Glomerular endothelial cell (primary cell): ENCODE measurements around the gene S100A8. TPM values are rescaled to one million over a fixed set of nuclear protein-coding genes. Genes with fewer than 3 reads are reported as not detected.
"Not testable (repeated sequence)": the region's sequence is repeated elsewhere in the genome, so short reads cannot be mapped to it uniquely, and the experiment has no call there.

Experiments used
- DNase-seq: peaks from one replicate; pipeline ENCODE4 v3.0.0-alpha.2; 2011; ENCODE audit warnings: low read depth, low spot score; ENCODE audit errors: extremely low read depth
- total RNA-seq: library from RNA; depleted of rRNA; stranded (reverse); fragments of >200 nt; gene quantifications from 2 replicates; pipeline ENCODE4 v1.2.3, GENCODE V29; 2015

S100A8 gene
- not detected in 2 replicates for total RNA-seq

GRCh38 chr1:153390938-153391710 lies at the start of gene S100A8:
Gene S100A8, minus strand, starts transcription at chr1:153391073. Its CDS starts 538 bp downstream, at chr1:153390535.
- no peak for DNase-seq

- DNase-seq, result no peak
Measured at GRCh38 chr1:153439273-153439672, 48.4 kb upstream of the S100A8 start.

GRCh38 chr1:153438599-153438998 lies 47.7 kb upstream of the S100A8 start:
- DNase-seq, result no peak

GRCh38 chr1:153437236-153437635 lies 46.4 kb upstream of the S100A8 start:
- DNase-seq, result no peak

- DNase-seq, result no peak
Measured at GRCh38 chr1:153434746-153435455, 44.0 kb upstream of the S100A8 start.

GRCh38 chr1:153432874-153433681 lies 42.2 kb upstream of the S100A8 start:
- DNase-seq, result no peak

- DNase-seq, result no peak
Measured at GRCh38 chr1:153431928-153432327, 41.1 kb upstream of the S100A8 start.

GRCh38 chr1:153431427-153431826 lies 40.6 kb upstream of the S100A8 start:
- DNase-seq, result no peak

- no peak for DNase-seq
Measured at GRCh38 chr1:153431002-153431401, 40.1 kb upstream of the S100A8 start.

- DNase-seq, result no peak
Measured at GRCh38 chr1:153430561-153430960, 39.7 kb upstream of the S100A8 start.

GRCh38 chr1:153430166-153430553 lies 39.3 kb upstream of the S100A8 start:
- no peak for DNase-seq

GRCh38 chr1:153429266-153430165 lies 38.6 kb upstream of the S100A8 start:
- DNase-seq, result no peak

- DNase-seq, result no peak
Measured at GRCh38 chr1:153428791-153429190, 37.9 kb upstream of the S100A8 start.

- DNase-seq, result no peak
Measured at GRCh38 chr1:153428073-153428638, 37.3 kb upstream of the S100A8 start.

GRCh38 chr1:153426809-153427208 lies 35.9 kb upstream of the S100A8 start:
- DNase-seq, result no peak

- DNase-seq, result peak; percentile 25
Measured at GRCh38 chr1:153422450-153423068, 31.7 kb upstream of the S100A8 start.

GRCh38 chr1:153420306-153420705 lies 29.4 kb upstream of the S100A8 start:
- DNase-seq, result no peak

- not testable (repeated sequence) for DNase-seq
Measured at GRCh38 chr1:153419436-153419793, 28.5 kb upstream of the S100A8 start.

- not testable (repeated sequence) for DNase-seq
Measured at GRCh38 chr1:153418758-153419435, 28.0 kb upstream of the S100A8 start.
